Left cardiac atrium (tissue), 2 donors: Measurements from ENCODE around the gene GALNT4. TPM values are rescaled to one million over a fixed set of nuclear protein-coding genes. Genes with fewer than 3 reads are reported as not detected.

ENCODE experiments used
- total RNA-seq, 2 donors: library from RNA; stranded (reverse); fragmentation: NEBNext Ultra II Directional; extraction: Animal tissue kit (Norgen Biotek cat#: 25700); gene quantifications; one replicate each; pipeline ENCODE4 v1.2.1, GENCODE V29; 2021
- donor health status: DM: no; HTN: yes; CAD: no; lungs with severe emphysema.
- donor health status: DM: yes; HTN: yes; CAD: no.

GALNT4 gene
- total RNA-seq, 2 donors from 2014 or later: 4.2 to 4.3 TPM

Other genes starting within 250 kb of the GALNT4 start
- 10 to 100 TPM; 47.8 to 53.2 TPM for gene DUSP6, start 172.3 kb downstream of the GALNT4 start, total RNA-seq
- 10 to 100 TPM in 1 of 2 donors, 1 to 10 TPM in 1; 8.0 to 10.8 TPM for gene POC1B, start 1.3 kb upstream of the GALNT4 start, total RNA-seq
- gene ATP2B1, start 184.0 kb upstream of the GALNT4 start, total RNA-seq: 10 to 100 TPM; 17.1 to 17.9 TPM